Endothelial cell of umbilical vein (primary cell): Measurements from ENCODE around the gene EMD. TPM values are rescaled to one million over a fixed set of nuclear protein-coding genes. Genes with fewer than 3 reads are reported as not detected.

ENCODE experiments used
- BruUV-seq: library from RNA; stranded (reverse); fragments of 400-500 nt; replicated peaks from 2 replicates; lab custom pipeline; 2021; lab: Mats Ljungman, UMichigan
- CTCF ChIA-PET: fragments of 300-600, 350-600 bp; sonication (Branson Sonifier 250); formaldehyde crosslinking; loops from one replicate; lab custom pipeline; 2021; ENCODE audit warnings: antibody characterized with exemption, inconsistent platforms; lab: Charles Lee
- POLR2A ChIA-PET: fragments of 300-600, 350-600 bp; sonication (Branson Sonifier 250); formaldehyde crosslinking; loops from one replicate; lab custom pipeline; 2021; ENCODE audit warnings: antibody characterized with exemption, inconsistent platforms; lab: Charles Lee
- DNase-seq: peaks from one replicate; pipeline ENCODE4 v3.0.0-alpha.2; 2011; ENCODE audit warnings: low read depth, low spot score
- FAIRE-seq: peaks from 2 replicates; lab custom pipeline; 2011; peaks lifted over from hg19 to GRCh38; lab: Jason Lieb, UNC
- H2AFZ ChIP-seq: 2 replicates; pipeline ENCODE4 v1.6.0; 2012; ENCODE audit warnings: low read depth, low read length, control low read depth, inconsistent platforms
- H3K27ac ChIP-seq: 2 replicates; pipeline ENCODE4 v1.5.1; 2011; ENCODE audit warnings: low read depth, mild to moderate bottlenecking, control low read depth, low read length, moderate library complexity; ENCODE audit not compliant: insufficient read depth
- H3K27me3 ChIP-seq, 2 experiments: 2 replicates each; pipeline versions ENCODE4 v1.6.0 to v1.6.1; 2011; ENCODE audit warnings: low read length in 2 of 2, mixed read lengths in 1 of 2; ENCODE audit not compliant: control insufficient read depth in 2 of 2, insufficient read depth in 2 of 2
- H3K36me3 ChIP-seq, 2 experiments: 2 replicates in 1 of 2; 3 replicates in 1 of 2; pipeline ENCODE4 v1.5.1; 2011; ENCODE audit warnings: low read length in 2 of 2, mild to moderate bottlenecking in 1 of 2, moderate library complexity in 1 of 2; ENCODE audit not compliant: control insufficient read depth in 2 of 2, insufficient read depth in 2 of 2; ENCODE audit errors: extremely low read depth in 1 of 2
- H3K4me1 ChIP-seq: 3 replicates; pipeline ENCODE4 v1.5.1; 2011; ENCODE audit warnings: mild to moderate bottlenecking, low read length; ENCODE audit not compliant: control insufficient read depth, insufficient read depth; ENCODE audit errors: extremely low read depth
- H3K4me2 ChIP-seq: 2 replicates; pipeline ENCODE4 v1.6.1; 2011; ENCODE audit warnings: low read length, control low read depth, mixed read lengths; ENCODE audit not compliant: insufficient read depth
- H3K4me3 ChIP-seq, 3 experiments: fragments of 200-600 bp in 1 of 3; sonication (generic), shearing (Covaris generic) in 1 of 3; replicated peaks in 1 of 3; 2 replicates each; pipeline ENCODE4 v1.5.1; 2011 to 2016; ENCODE audit warnings: control low read depth in 3 of 3, low read length in 3 of 3, mild to moderate bottlenecking in 2 of 3, inconsistent platforms in 1 of 3, low read depth in 1 of 3, moderate library complexity in 1 of 3; ENCODE audit not compliant: insufficient read depth in 1 of 3
- H3K79me2 ChIP-seq: 2 replicates; pipeline ENCODE4 v1.6.0; 2012; ENCODE audit warnings: low read length, inconsistent platforms; ENCODE audit not compliant: control insufficient read depth, insufficient read depth
- H3K9ac ChIP-seq: replicated peaks from 2 replicates; pipeline ENCODE3; 2011; ENCODE audit warnings: low read length, control low read depth; ENCODE audit not compliant: insufficient read depth; ENCODE audit errors: extremely low read depth
- H3K9me1 ChIP-seq: replicated peaks from 3 replicates; pipeline ENCODE4 v1.6.0; 2011; ENCODE audit warnings: mild to moderate bottlenecking, low read length; ENCODE audit not compliant: control insufficient read depth, insufficient read depth; ENCODE audit errors: extremely low read depth
- H3K9me3 ChIP-seq: replicated peaks from 2 replicates; pipeline ENCODE4 v1.5.1; 2012; ENCODE audit warnings: low read length, inconsistent platforms; ENCODE audit not compliant: control insufficient read depth, insufficient read depth
- H4K20me1 ChIP-seq: replicated peaks from 2 replicates; pipeline ENCODE3; 2011; ENCODE audit warnings: mild to moderate bottlenecking, low read length; ENCODE audit not compliant: control insufficient read depth, insufficient read depth; ENCODE audit errors: extremely low read depth
- CTCF ChIP-seq, 2 donors: IDR thresholded peaks; 1 replicate in 1 of 2; 2 replicates in 1 of 2; pipeline ENCODE4 v1.5.1; 2011; ENCODE audit warnings: low read length in 2 of 2, mild to moderate bottlenecking in 2 of 2, moderate library complexity in 2 of 2, control low read depth in 1 of 2, inconsistent platforms in 1 of 2, low read depth in 1 of 2; ENCODE audit not compliant: insufficient read depth in 1 of 2; ENCODE audit errors: extremely low read depth in 1 of 2
- FOS ChIP-seq: IDR thresholded peaks from 2 replicates; pipeline ENCODE4 v1.6.1; 2011; ENCODE audit warnings: mild to moderate bottlenecking, low read length, moderate library complexity, borderline replicate concordance; ENCODE audit not compliant: insufficient read depth
- GATA2 ChIP-seq: IDR thresholded peaks from 2 replicates; pipeline ENCODE4 v1.7.0; 2011; ENCODE audit warnings: low read depth, mild to moderate bottlenecking, moderate library complexity, mixed read lengths, low read length; ENCODE audit not compliant: insufficient read length, insufficient read depth
- JUN ChIP-seq: IDR thresholded peaks from 2 replicates; pipeline ENCODE4 v1.6.1; 2011; ENCODE audit warnings: borderline replicate concordance, low read depth; ENCODE audit not compliant: insufficient read length, insufficient read depth
- POLR2A ChIP-seq: IDR thresholded peaks from 2 replicates; pipeline ENCODE4 v1.6.1; 2012; ENCODE audit warnings: low read depth, mild to moderate bottlenecking, control low read depth, low read length
- POLR2AphosphoS5 ChIP-seq: IDR thresholded peaks from 2 replicates; pipeline ENCODE4 v1.6.1; 2012; ENCODE audit warnings: low read depth, mild to moderate bottlenecking, control low read depth, low read length, moderate library complexity; ENCODE audit not compliant: insufficient read depth
- dilution Hi-C: fragments of 300-500 bp; cut with MboI; formaldehyde crosslinking; loops from one replicate; pipeline ENCODE4 v1.15.0; 2019; ENCODE audit warnings: low sequenced_read_pairs; ENCODE audit not compliant: extremely low pct_ligation_motif_present
- intact Hi-C: fragments of 100-400 bp; cut with micrococcal nuclease; formaldehyde crosslinking; loops from one replicate; pipeline ENCODE4 v1.10.0; 2022
- polyA plus RNA-seq, 4 experiments: library from polyadenylated mRNA; depleted of rRNA in 3 of 4; stranded (reverse) in 3 of 4; unstranded in 1 of 4; fragments of >200 nt; gene quantifications; 2 replicates each; pipeline versions ENCODE4 v1.2.1 to v1.2.3, GENCODE V29; 2011 to 2012; ENCODE audit warnings: missing spikeins in 1 of 4
- total RNA-seq: library from RNA; stranded (reverse); gene quantifications from 2 replicates; pipeline ENCODE4 v1.2.3, GENCODE V29; 2021
- TF ChIP-seq, protein P1 (sequence below): IDR thresholded peaks from 2 replicates; pipeline ENCODE4 v1.6.1; 2011; ENCODE audit not compliant: insufficient read depth, insufficient read length

EMD gene
- total and polyA plus RNA-seq, 2 donors (not counting 3 experiments of a cell fraction or from before 2014, with no cell fraction given), result 50.6 to 76.8 TPM

GRCh38 chrX:154371789-154372300 lies 7.2 kb upstream of the EMD start:
- FAIRE-seq (no peak), DNase-seq (no peak)
- POLR2A ChIA-PET, result no interaction called here
- no peaks in the 10 kb centered on the region for H3K9me3 ChIP-seq
- H3K9me1 ChIP-seq, result no peaks in the 10 kb centered on the region
- H3K4me2 ChIP-seq, result peak overlapping the region; percentile 71
- CTCF ChIA-PET, result no interaction called here
- TF ChIP-seq JUN (no peak), POLR2AphosphoS5 (no peak), CTCF (IDR thresholded peaks at IDR 0.05; ENCODE audit: extremely low read depth in 1 of 2, insufficient read depth in 1 of 2, low read depth in 1 of 2, low read length in 2 of 2) (no peak), FOS (no peak), POLR2A (no peak), GATA2 (no peak)
- TF ChIP-seq, protein P1, sequence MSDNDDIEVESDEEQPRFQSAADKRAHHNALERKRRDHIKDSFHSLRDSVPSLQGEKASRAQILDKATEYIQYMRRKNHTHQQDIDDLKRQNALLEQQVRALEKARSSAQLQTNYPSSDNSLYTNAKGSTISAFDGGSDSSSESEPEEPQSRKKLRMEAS, result no peak
- H3K27ac ChIP-seq, result no peak overlapping the region
- H4K20me1 ChIP-seq, result no peaks in the 10 kb centered on the region
- no peak overlapping the region for H2AFZ ChIP-seq
- peak overlapping the region in 1 of 3 experiments; percentile 52 for H3K4me3 ChIP-seq
- peaks cover 30% of the 10 kb centered on the region for H3K4me1 ChIP-seq
- H3K79me2 ChIP-seq, result peaks cover 43% of the 10 kb centered on the region
- peak overlapping the region; percentile 6 for H3K9ac ChIP-seq
- intact Hi-C loops, result loop anchor here (5.0 kb wide), 1 partner anchor 35 kb away; the partner anchor contains the start of gene DNASE1L1
- no TSS peak for BruUV-seq
- peaks cover 9% of the 10 kb centered on the region in 2 experiments for H3K36me3 ChIP-seq
- dilution Hi-C loops, result no loop called here
- H3K27me3 ChIP-seq, result no peaks in the 10 kb centered on the region
